CD4-positive, alpha-beta T cell (primary cell): Measurements from ENCODE around the gene ZSCAN31. TPM values are rescaled to one million over a fixed set of nuclear protein-coding genes. Genes with fewer than 3 reads are reported as not detected.

ENCODE experiments used
- ATAC-seq: fragments of 200-7000 bp; cut with Tn5 transposase; one replicate; pipeline ENCODE4 v1.10.0; 2022; ENCODE audit warnings: mild to moderate bottlenecking; ENCODE audit not compliant: poor library complexity
- CTCF ChIA-PET: fragments of 350-600 bp; sonication (Branson Sonifier 250); formaldehyde crosslinking; loops from one replicate; lab custom pipeline; 2021; ENCODE audit warnings: antibody characterized with exemption, inconsistent platforms; lab: Charles Lee
- POLR2A ChIA-PET: fragments of 350-600 bp; sonication (Branson Sonifier 250); formaldehyde crosslinking; loops from one replicate; lab custom pipeline; 2021; ENCODE audit warnings: antibody characterized with exemption, inconsistent platforms; lab: Charles Lee
- DNase-seq, 14 experiments: peaks; one replicate each; pipeline ENCODE4 v3.0.0-alpha.2; 2013 to 2020; ENCODE audit warnings: mixed read lengths in 2 of 14
- H3K27ac ChIP-seq, 2 donors: one replicate each; pipeline versions ENCODE4 v1.5.1 to v1.7.0; 2013; ENCODE audit warnings: low read length in 2 of 2, low read depth in 1 of 2, mild to moderate bottlenecking in 1 of 2
- H3K27me3 ChIP-seq, 2 experiments: 1 replicate in 1 of 2; 2 replicates in 1 of 2; pipeline versions ENCODE4 v1.6.1 to v1.7.0; 2013; ENCODE audit warnings: low read length in 2 of 2, control low read depth in 1 of 2, mild to moderate bottlenecking in 1 of 2, moderate library complexity in 1 of 2; ENCODE audit not compliant: insufficient read depth in 2 of 2, control insufficient read depth in 1 of 2
- H3K36me3 ChIP-seq: one replicate; pipeline ENCODE4 v1.6.1; 2013; ENCODE audit warnings: low read length, control low read depth; ENCODE audit not compliant: insufficient read depth
- H3K4me1 ChIP-seq: one replicate; pipeline ENCODE4 v1.6.1; 2013; ENCODE audit warnings: low read length, control low read depth; ENCODE audit not compliant: insufficient read depth
- H3K4me3 ChIP-seq: one replicate; pipeline ENCODE4 v1.5.1; 2013; ENCODE audit warnings: mild to moderate bottlenecking, low read length, moderate library complexity
- H3K9me3 ChIP-seq, 2 experiments: 1 replicate in 1 of 2; 2 replicates in 1 of 2; pipeline versions ENCODE4 v1.6.1 to v1.7.0; 2013; ENCODE audit warnings: low read length in 2 of 2, mild to moderate bottlenecking in 2 of 2, control low read depth in 1 of 2, moderate library complexity in 1 of 2; ENCODE audit not compliant: control insufficient read depth in 1 of 2, insufficient read depth in 1 of 2
- H3K27ac Mint-ChIP-seq: one replicate; pipeline ENCODE4 v1.8.0; 2020; ENCODE audit warnings: mixed read lengths
- H3K27me3 Mint-ChIP-seq: one replicate; pipeline ENCODE4 v1.8.0; 2021; ENCODE audit warnings: mixed read lengths
- H3K36me3 Mint-ChIP-seq: one replicate; pipeline ENCODE4 v1.8.0; 2021; ENCODE audit warnings: low read depth, mixed read lengths
- H3K4me1 Mint-ChIP-seq: one replicate; pipeline ENCODE4 v1.8.0; 2021; ENCODE audit warnings: low read depth, mixed read lengths
- H3K4me3 Mint-ChIP-seq: one replicate; pipeline ENCODE4 v1.8.0; 2020; ENCODE audit warnings: mild to moderate bottlenecking, mixed read lengths
- H3K9me3 Mint-ChIP-seq: one replicate; pipeline ENCODE4 v1.8.0; 2020; ENCODE audit warnings: mixed read lengths
- CTCF ChIP-seq: fragments of 200-600 bp; IDR thresholded peaks from one replicate; pipeline ENCODE4 v1.8.0; 2022; ENCODE audit warnings: antibody characterized with exemption, mild to moderate bottlenecking
- intact Hi-C, 2 experiments: fragments of 100-400 bp; cut with DNase I in 1 of 2; cut with micrococcal nuclease in 1 of 2; formaldehyde crosslinking; loops; one replicate each; pipeline versions ENCODE4 v1.15.1 to v1.9.0; 2023 to 2025; cut with DNase I, micrococcal nuclease
- total RNA-seq, 174 experiments: library from RNA in 2 of 174; stranded (reverse) in 2 of 174; gene quantifications; one replicate each; pipeline ENCODE4 v1.2.3 and lab custom pipeline; 2021 to 2026

Gene ZSCAN31
- total RNA-seq, 2 experiments from 2014 or later, result 0.88 to 1.1 TPM

DNA sequence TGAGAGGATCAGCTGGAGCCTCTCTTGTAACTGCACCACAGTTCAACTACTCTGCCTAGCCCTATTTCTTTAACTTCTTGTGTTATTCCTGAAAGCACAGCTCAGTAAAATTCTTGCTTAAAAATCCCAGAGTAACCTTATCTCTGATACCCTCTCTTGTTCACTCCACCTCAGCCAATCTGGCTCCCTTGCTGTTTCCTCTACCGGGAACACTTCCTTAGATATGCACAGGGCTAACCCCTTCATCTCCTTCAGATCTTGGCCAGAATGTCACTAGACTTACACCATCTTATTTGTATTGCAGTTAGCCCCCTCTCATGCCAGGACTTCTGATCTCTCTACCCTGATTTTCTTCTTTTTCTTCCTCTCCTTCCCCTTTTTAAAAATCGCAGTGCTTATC, 11.2 kb upstream of the ZSCAN31 start:
- POLR2A ChIA-PET, result interaction anchor here (0.9 kb wide), 1 partner anchor 12 kb away, joined by 3 read pairs; no protein-coding TSS in a partner anchor
- H3K27ac Mint-ChIP-seq, result no peak overlapping the region
- Histone ChIP-seq H3K27me3 (peaks cover 0 to 11% of the 10 kb centered on the region in 2 experiments), H3K9me3 (no peaks in the 10 kb centered on the region), H3K4me1 (peaks cover 13% of the 10 kb centered on the region), H3K4me3 (no peak overlapping the region), H3K27ac (no peak overlapping the region), H3K36me3 (no peaks in the 10 kb centered on the region)
- peaks cover 45% of the 10 kb centered on the region for H3K27me3 Mint-ChIP-seq
- DNase-seq, result no peak
- TF ChIP-seq CTCF, result no peak
- peaks cover 9% of the 10 kb centered on the region for H3K36me3 Mint-ChIP-seq
- intact Hi-C loops, result loop anchor here in 1 of 2 experiments (5.0 kb wide), 1 partner anchor 80 kb away; the partner anchor contains the start of gene ZSCAN26
- H3K4me3 Mint-ChIP-seq, result no peak overlapping the region
- no peak for ATAC-seq
- CTCF ChIA-PET, result interaction anchor here (0.5 to 2.5 kb wide), 4 partner anchors 9 to 431 kb away, joined by 3 to 11 read pairs (median 3); no protein-coding TSS in a partner anchor
- peaks cover 29% of the 10 kb centered on the region for H3K4me1 Mint-ChIP-seq
- no peaks in the 10 kb centered on the region for H3K9me3 Mint-ChIP-seq

DNA sequence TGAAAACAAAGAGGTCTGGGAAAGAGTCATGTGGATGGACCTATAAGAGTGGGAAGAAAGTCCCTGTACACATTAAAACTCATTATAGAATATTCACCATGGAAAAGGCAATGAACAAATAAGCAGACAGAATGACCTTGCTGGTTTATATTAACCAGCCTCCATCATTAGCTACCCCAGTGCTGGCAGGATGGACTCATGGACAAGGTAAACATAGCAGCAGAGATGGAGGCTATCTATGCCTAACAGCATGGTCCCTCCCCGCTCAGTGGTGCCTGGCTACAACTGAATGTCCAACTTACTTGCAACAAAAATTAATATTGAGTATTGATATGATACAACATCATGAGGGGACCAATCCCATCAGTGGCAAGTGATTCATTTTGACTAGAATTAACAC, 9.3 kb upstream of the ZSCAN31 start:
- H3K4me3 Mint-ChIP-seq, result no peak overlapping the region
- H3K27me3 Mint-ChIP-seq, result peaks cover 49% of the 10 kb centered on the region
- CTCF ChIA-PET, result interaction anchor here (0.7 to 0.9 kb wide), 2 partner anchors 16 to 353 kb away, joined by 3 read pairs; no protein-coding TSS in a partner anchor
- H3K4me1 ChIP-seq, result peaks cover 4% of the 10 kb centered on the region
- no peaks in the 10 kb centered on the region for H3K36me3 ChIP-seq
- no peak overlapping the region for H3K27ac Mint-ChIP-seq
- DNase-seq, result no peak
- no peak for TF ChIP-seq CTCF
- no peak for ATAC-seq
- intact Hi-C loops, result loop anchor here in 1 of 2 experiments (5.0 kb wide), 1 partner anchor 78 kb away; the partner anchor contains the start of gene ZSCAN26
- H3K9me3 ChIP-seq, result peaks cover 0 to 4% of the 10 kb centered on the region in 2 experiments
- peaks cover 10% of the 10 kb centered on the region for H3K4me1 Mint-ChIP-seq
- H3K36me3 Mint-ChIP-seq, result peaks cover 8% of the 10 kb centered on the region
- H3K27me3 ChIP-seq, result peaks cover 0 to 11% of the 10 kb centered on the region in 2 experiments
- H3K9me3 Mint-ChIP-seq, result peaks cover 2% of the 10 kb centered on the region
- H3K4me3 ChIP-seq, result no peak overlapping the region
- no peak overlapping the region for H3K27ac ChIP-seq
- POLR2A ChIA-PET, result interaction anchor here (1.1 kb wide), 1 partner anchor 78 kb away, joined by 3 read pairs; the partner anchor contains the start of gene ZSCAN26

DNA sequence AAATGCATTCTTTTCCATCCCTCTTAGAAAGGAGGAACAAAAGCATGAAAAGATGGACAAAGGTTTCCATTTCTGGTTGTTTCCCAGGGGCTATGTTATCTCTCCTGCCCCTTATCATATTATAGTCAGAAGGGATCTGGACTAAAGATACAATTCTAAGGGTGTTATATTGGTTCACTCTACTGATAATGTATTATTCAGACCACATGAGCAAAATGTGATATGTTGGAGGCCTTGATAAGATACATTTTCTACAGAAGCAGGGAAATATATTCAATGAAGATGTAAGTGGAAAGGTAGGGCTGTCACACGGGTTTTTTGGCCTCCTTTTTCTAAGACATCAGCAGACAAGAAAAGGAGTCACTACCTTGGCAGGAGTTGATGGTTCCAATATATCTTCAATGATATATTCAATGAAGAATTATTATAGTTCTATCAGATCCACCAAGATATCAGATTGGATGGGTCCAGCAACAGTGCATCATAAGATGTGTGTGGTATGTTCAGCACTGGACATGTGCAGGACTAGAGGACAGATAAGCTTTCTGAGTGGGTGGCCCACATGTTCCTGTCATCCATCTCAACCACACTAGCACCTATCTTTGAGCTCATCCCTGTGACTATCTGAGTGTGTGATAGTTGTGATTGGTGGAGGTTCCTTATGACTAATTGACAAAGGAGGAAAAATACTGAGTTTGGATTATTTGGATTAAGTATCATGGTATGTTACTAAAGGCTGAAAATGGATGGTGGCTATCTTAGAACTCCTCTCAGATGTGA, 8.1 kb upstream of the ZSCAN31 start:
- Histone ChIP-seq H3K4me3 (no peak overlapping the region), H3K4me1 (no peaks in the 10 kb centered on the region), H3K27ac (no peak overlapping the region), H3K9me3 (peaks cover 0 to 4% of the 10 kb centered on the region in 2 experiments), H3K36me3 (no peaks in the 10 kb centered on the region), H3K27me3 (peaks cover 0 to 11% of the 10 kb centered on the region in 2 experiments)
- Mint-ChIP-seq H3K4me1 (no peaks in the 10 kb centered on the region), H3K27me3 (peaks cover 49% of the 10 kb centered on the region), H3K9me3 (peaks cover 2% of the 10 kb centered on the region), H3K27ac (no peak overlapping the region), H3K36me3 (no peaks in the 10 kb centered on the region), H3K4me3 (no peak overlapping the region)
- no peak for ATAC-seq
- no peak for TF ChIP-seq CTCF
- intact Hi-C loops, result no loop called here
- DNase-seq, result no peak
- ChIA-PET CTCF (interaction anchor here (0.6 to 0.7 kb wide), 2 partner anchors 12 to 352 kb away, joined by 3 read pairs; no protein-coding TSS in a partner anchor), POLR2A (interaction anchor here (0.6 kb wide), 1 partner anchor 61 kb away, joined by 3 read pairs; no protein-coding TSS in a partner anchor)
